Adrenal gland (tissue), 12 donors: Measurements from ENCODE around the gene RTP4. TPM values are rescaled to one million over a fixed set of nuclear protein-coding genes. Genes with fewer than 3 reads are reported as not detected.

ENCODE experiments used
- DNase-seq, 7 donors: peaks; one replicate each; pipeline ENCODE4 v3.0.0-alpha.2; 2019 to 2020
- H3K27ac ChIP-seq, 5 donors: fragments of 200-600 bp; sonication (generic) in 4 of 5; 1 replicate in 3 of 5; 2 replicates in 2 of 5; pipeline versions ENCODE4 v1.5.1 to v1.8.0; 2016 to 2020; ENCODE audit warnings: mild to moderate bottlenecking in 1 of 5
- H3K27me3 ChIP-seq: fragments of 200-600 bp; 2 replicates; pipeline ENCODE4 v1.8.0; 2021
- H3K36me3 ChIP-seq, 2 donors: fragments of 200-600 bp; replicated peaks in 1 of 2; 1 replicate in 1 of 2; 2 replicates in 1 of 2; pipeline versions ENCODE4 v1.5.1 to v1.8.0; 2018 to 2022
- H3K4me1 ChIP-seq, 2 donors: fragments of 200-600 bp; replicated peaks in 1 of 2; 1 replicate in 1 of 2; 2 replicates in 1 of 2; pipeline versions ENCODE4 v1.5.1 to v1.8.0; 2018 to 2021
- H3K4me3 ChIP-seq, 4 donors: fragments of 200-600 bp; sonication (generic) in 3 of 4; one replicate each; pipeline ENCODE4 v1.5.1; 2016 to 2018
- H3K9me3 ChIP-seq, 3 donors: fragments of 200-600 bp; sonication (generic) in 1 of 3; replicated peaks in 1 of 3; 1 replicate in 2 of 3; 2 replicates in 1 of 3; pipeline versions ENCODE4 v1.5.1 to v1.8.0; 2016 to 2021
- CTCF ChIP-seq, 6 experiments: fragments of 450-650 bp in 4 of 6; fragments of 200-600 bp in 2 of 6; sonication (generic) in 1 of 6; IDR thresholded peaks; 1 replicate in 5 of 6; 2 replicates in 1 of 6; pipeline versions ENCODE4 v1.5.1 to v1.8.0; 2016 to 2021; ENCODE audit warnings: antibody characterized with exemption in 6 of 6, mild to moderate bottlenecking in 2 of 6, moderate library complexity in 1 of 6
- POLR2A ChIP-seq, 2 donors: fragments of 450-650 bp; IDR thresholded peaks; one replicate each; pipeline ENCODE4 v1.6.1; 2017; ENCODE audit warnings: antibody characterized with exemption in 2 of 2, mild to moderate bottlenecking in 2 of 2, moderate library complexity in 1 of 2
- whole genome bisulfite sequencing, 4 donors: extraction: QIAGEN DNeasy Blood & Tissue Kit in 2 of 4; methylation state at CpG; one replicate each; pipeline versions ENCODE4 v1.1.5 to v1.1.7; 2013 to 2017; 5-methylcytosine and 5-hydroxymethylcytosine counted together
- intact Hi-C, 2 donors: fragments of 100-400 bp; cut with DNase I; formaldehyde crosslinking; loops; one replicate each; pipeline versions ENCODE4 v1.14.1 to v1.15.0; 2022 to 2023
- polyA plus RNA-seq, 3 donors: library from polyadenylated mRNA; stranded (reverse); fragments of 200-250 nt in 2 of 3; fragments of 350-450 nt in 1 of 3; fragmentation: Illumina TruSeq in 1 of 3; extraction: RNeasy Lipid Tissue Mini Kit (QIAGEN cat#74804) in 1 of 3; gene quantifications; one replicate each; pipeline ENCODE4 v1.2.3, GENCODE V29; 2013 to 2014
- total RNA-seq, 9 donors: library from RNA; depleted of rRNA in 4 of 9; stranded (reverse); fragments of >200 nt in 4 of 9; fragments of 120-200 nt in 1 of 9; fragmentation: NEBNext Ultra II Directional in 1 of 9; extraction: Animal tissue kit (Norgen Biotek cat#: 25700) in 1 of 9; gene quantifications; one replicate each; pipeline versions ENCODE4 v1.1.0 to v1.2.4, GENCODE V29; 2013 to 2023
- donor health status: healthy with polysubstance abuse.
- donor health status: Bipolar disorder and iron deficiency.
- donor health status: DM: yes; HTN: yes; CAD: no.
- donor health status: DM: no; HTN: no; CAD: no.
- donor health status: DM: no; HTN: no; CAD: no.
- donor health status: DM: yes; HTN: yes; CAD: no.

The RTP4 gene
- total and polyA plus RNA-seq, 12 donors, result 1.0 to 6.7 (median 3.6) TPM

- H3K27ac ChIP-seq, result no peak overlapping the region
- intact Hi-C loops, result no loop called here
- H3K9me3 ChIP-seq, result no peaks in the 10 kb centered on the region
- no peak for DNase-seq
- H3K36me3 ChIP-seq, result no peaks in the 10 kb centered on the region
- peaks cover 4% of the 10 kb centered on the region for H3K27me3 ChIP-seq
- H3K4me3 ChIP-seq, result no peak overlapping the region
- TF ChIP-seq POLR2A (IDR thresholded peaks at IDR 0.05), result no peak
- no peak for TF ChIP-seq CTCF (IDR thresholded peaks at IDR 0.05)
- WGBS, 4 donors, result 61 to 93% (median 71%) methylated on average over 2 of the region's 2 CpGs
- no peaks in the 10 kb centered on the region for H3K4me1 ChIP-seq
These were observed 40.3 kb upstream of the RTP4 start for GRCh38 chr3:187327845-187328244.

- DNase-seq, result no peak
- Histone ChIP-seq H3K9me3 (no peaks in the 10 kb centered on the region), H3K4me3 (no peak overlapping the region), H3K27ac (no peak overlapping the region), H3K27me3 (no peaks in the 10 kb centered on the region), H3K4me1 (no peaks in the 10 kb centered on the region), H3K36me3 (no peaks in the 10 kb centered on the region)
- TF ChIP-seq CTCF (IDR thresholded peaks at IDR 0.05), result no peak
- no peak for TF ChIP-seq POLR2A (IDR thresholded peaks at IDR 0.05)
- WGBS, 4 donors, result 75 to 87% (median 84%) methylated on average over 3 of the region's 3 CpGs
- intact Hi-C loops, result no loop called here
These were observed 39.5 kb upstream of the RTP4 start for GRCh38 chr3:187328691-187329090.

GRCh38 chr3:187334904-187335303, 33.3 kb upstream of the RTP4 start:
- no peak for DNase-seq

GRCh38 chr3:187336322-187336721, 31.9 kb upstream of the RTP4 start:
- 57 to 100% (median 72%) methylated on average over 1 to 3 of the region's 3 CpGs for WGBS, 4 donors
- Histone ChIP-seq H3K36me3 (no peaks in the 10 kb centered on the region), H3K27ac (no peak overlapping the region), H3K9me3 (no peaks in the 10 kb centered on the region), H3K4me3 (no peak overlapping the region), H3K27me3 (no peaks in the 10 kb centered on the region), H3K4me1 (no peaks in the 10 kb centered on the region)
- intact Hi-C loops, result no loop called here
- no peak for DNase-seq
- TF ChIP-seq CTCF (IDR thresholded peaks at IDR 0.05) (no peak), POLR2A (IDR thresholded peaks at IDR 0.05) (no peak)

More at GRCh38 chr3:187334904-187335303, 33.3 kb upstream of the RTP4 start:
- no peak overlapping the region for H3K27ac ChIP-seq
- H3K4me3 ChIP-seq, result no peak overlapping the region
- TF ChIP-seq POLR2A (IDR thresholded peaks at IDR 0.05) (no peak), CTCF (IDR thresholded peaks at IDR 0.05) (no peak)
- intact Hi-C loops, result no loop called here
- WGBS, 4 donors, result 87 to 99% (median 90%) methylated on average over 4 of the region's 4 CpGs
- H3K27me3 ChIP-seq, result no peaks in the 10 kb centered on the region
- H3K36me3 ChIP-seq, result no peaks in the 10 kb centered on the region
- H3K9me3 ChIP-seq, result no peaks in the 10 kb centered on the region
- H3K4me1 ChIP-seq, result no peaks in the 10 kb centered on the region
